Mucosa of stomach (tissue), 1 donor: ENCODE measurements around the gene GEMIN4.

Experiments
- H3K27me3 ChIP-seq: one replicate; pipeline ENCODE4 v1.7.0; 2013; ENCODE audit warnings: mild to moderate bottlenecking, low read length; ENCODE audit not compliant: control insufficient read depth, insufficient read depth
- H3K36me3 ChIP-seq: one replicate; pipeline ENCODE4 v1.7.0; 2013; ENCODE audit warnings: low read length; ENCODE audit not compliant: control insufficient read depth, insufficient read depth
- H3K4me1 ChIP-seq: one replicate; pipeline ENCODE4 v1.7.0; 2013; ENCODE audit warnings: mild to moderate bottlenecking, low read length; ENCODE audit not compliant: control insufficient read depth, insufficient read depth
- H3K4me3 ChIP-seq: one replicate; pipeline ENCODE4 v1.7.0; 2013; ENCODE audit warnings: low read length
- H3K9ac ChIP-seq: one replicate; pipeline ENCODE4 v1.7.0; 2013; ENCODE audit warnings: mild to moderate bottlenecking, low read length, moderate library complexity
- H3K9me3 ChIP-seq: one replicate; pipeline ENCODE4 v1.7.0; 2013; ENCODE audit warnings: mild to moderate bottlenecking, low read length, moderate library complexity; ENCODE audit not compliant: control insufficient read depth
- donor health status: Pancreatic carcinoma.

GEMIN4 gene

DNA sequence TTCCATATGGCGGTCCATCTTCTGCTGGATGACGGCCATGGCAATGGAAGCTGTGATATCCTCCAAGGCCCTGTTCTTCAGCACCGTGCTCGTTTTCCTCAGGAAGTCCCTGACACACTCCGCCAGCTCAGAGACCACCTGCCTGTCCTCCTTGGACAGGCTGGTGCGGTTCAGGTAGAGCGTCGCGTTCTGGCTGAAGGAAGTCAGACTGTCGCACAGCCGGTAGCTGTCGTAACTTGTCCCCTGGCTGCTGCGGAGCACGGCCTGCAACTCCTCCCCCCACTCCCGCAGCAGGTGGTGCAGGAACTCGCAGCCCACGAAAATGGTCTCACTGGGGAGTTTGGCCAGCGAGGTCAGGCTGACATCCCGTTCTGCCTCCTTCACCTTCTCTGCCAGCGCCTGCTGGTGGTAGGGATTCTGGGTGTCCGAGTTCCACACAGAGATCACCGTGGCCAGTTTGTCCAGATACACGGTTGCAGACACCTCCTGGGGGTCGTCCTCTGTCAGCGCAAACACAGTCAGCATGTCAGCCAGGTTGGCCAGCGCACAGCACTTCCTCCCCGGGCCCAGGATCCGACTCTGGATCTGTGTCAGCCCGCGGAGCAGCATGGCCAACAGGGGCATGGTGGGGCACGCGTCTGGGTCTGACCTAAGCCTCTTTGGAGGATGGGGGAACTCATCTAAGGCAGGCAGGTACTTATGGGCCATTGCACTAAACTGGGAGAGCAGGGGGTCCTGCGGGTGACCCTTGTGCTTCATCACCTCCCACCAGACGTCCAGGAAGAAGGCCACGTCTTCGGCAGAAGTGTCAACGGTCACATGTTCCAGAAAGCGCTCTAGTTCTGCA, 5.1 kb downstream of the GEMIN4 start:
- H3K9me3 ChIP-seq: no peaks in the 10 kb centered on the region
- no peak overlapping the region for H3K4me3 ChIP-seq
- no peaks in the 10 kb centered on the region for H3K27me3 ChIP-seq
- peaks cover 14% of the 10 kb centered on the region for H3K4me1 ChIP-seq
- H3K36me3 ChIP-seq: peaks cover 23% of the 10 kb centered on the region
- no peak overlapping the region for H3K9ac ChIP-seq

DNA sequence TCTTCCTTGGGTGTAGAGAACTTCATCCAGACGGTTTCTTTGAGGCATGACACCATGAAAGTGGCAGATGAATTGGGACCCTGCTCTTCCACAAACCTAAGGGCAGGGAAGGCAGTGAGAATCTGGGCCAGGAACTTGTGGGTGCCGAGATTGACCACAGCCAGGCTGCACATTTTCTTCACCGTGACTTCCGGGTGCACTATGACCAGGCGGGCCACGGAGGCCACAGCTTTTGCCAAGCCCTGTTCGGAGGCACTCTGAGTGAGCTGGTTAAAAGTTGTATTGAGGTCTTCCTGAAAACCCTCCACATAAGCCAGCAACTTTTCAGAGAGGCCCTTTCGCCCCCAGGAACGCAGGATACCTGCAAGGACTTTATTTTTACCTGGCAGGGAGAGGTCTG, 5.9 kb downstream of the GEMIN4 start:
- H3K9ac ChIP-seq: no peak overlapping the region
- H3K27me3 ChIP-seq: no peaks in the 10 kb centered on the region
- peaks cover 11% of the 10 kb centered on the region for H3K4me1 ChIP-seq
- H3K9me3 ChIP-seq: no peaks in the 10 kb centered on the region
- H3K4me3 ChIP-seq: no peak overlapping the region
- peaks cover 23% of the 10 kb centered on the region for H3K36me3 ChIP-seq

DNA sequence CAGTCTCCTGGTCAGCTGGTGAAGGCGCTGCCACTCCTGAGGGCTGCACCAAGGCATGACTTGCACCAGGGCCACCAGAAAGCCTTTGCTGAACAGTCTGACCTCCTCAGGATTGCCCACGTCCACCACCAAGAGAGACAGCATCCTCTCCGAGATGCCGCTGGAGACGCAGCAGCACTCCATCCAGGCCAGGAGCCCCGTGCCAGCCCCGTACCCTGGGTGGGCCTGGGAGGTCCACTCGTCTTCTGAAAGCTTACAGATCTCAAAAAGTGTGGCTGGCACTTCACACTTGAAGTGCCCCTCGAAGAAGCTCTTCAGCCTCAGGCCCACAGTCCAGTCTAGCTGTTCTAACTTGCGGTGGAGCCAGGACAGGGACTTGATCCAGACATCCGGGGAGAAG, 6.7 kb downstream of the GEMIN4 start:
- Histone ChIP-seq H3K9me3 (no peaks in the 10 kb centered on the region), H3K9ac (no peak overlapping the region), H3K36me3 (peaks cover 23% of the 10 kb centered on the region), H3K4me3 (no peak overlapping the region), H3K4me1 (peaks cover 3% of the 10 kb centered on the region), H3K27me3 (no peaks in the 10 kb centered on the region)

DNA sequence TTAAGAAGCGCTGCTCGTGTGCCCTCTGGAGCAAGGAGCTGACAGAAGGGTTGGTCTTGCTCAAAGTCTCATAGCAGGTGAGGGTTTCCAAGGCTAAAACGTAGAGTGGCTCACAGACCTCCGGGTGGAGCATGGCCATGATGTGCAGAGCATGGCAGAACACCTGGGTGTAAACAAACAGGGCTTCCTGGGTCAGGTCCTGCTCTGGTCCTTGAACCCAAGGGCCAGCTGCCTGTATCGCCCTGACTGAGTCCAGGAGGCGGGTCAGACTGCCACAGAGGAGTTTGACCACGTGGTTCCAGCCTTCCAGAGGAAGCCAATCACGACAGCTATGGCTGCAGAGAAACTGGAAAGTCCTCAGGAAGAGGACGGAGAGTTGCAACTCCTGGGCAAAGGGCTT, 7.1 kb downstream of the GEMIN4 start:
- no peaks in the 10 kb centered on the region for H3K4me1 ChIP-seq
- no peaks in the 10 kb centered on the region for H3K27me3 ChIP-seq
- peaks cover 27% of the 10 kb centered on the region for H3K36me3 ChIP-seq
- H3K9ac ChIP-seq: no peak overlapping the region
- no peaks in the 10 kb centered on the region for H3K9me3 ChIP-seq
- H3K4me3 ChIP-seq: no peak overlapping the region

DNA sequence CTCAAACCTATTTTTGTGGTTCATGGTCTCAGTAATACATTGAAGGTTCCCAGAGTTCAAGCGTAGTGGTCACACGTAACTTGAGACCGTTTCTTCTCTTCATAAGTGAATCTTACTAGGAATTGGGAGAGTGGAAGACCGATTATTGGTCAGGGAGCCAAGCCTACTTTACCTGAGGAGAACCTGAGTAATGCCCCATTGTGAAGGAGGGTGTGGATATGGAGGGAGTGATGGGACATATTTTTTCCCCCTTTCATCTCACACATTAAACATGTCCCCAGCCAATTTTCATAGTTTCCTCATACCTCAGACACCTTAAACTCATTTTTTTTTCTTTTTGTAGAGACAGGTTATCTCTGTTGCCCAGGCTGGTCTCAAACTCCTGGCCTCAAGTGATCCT, 8.9 kb downstream of the GEMIN4 start:
- Histone ChIP-seq H3K9ac (no peak overlapping the region), H3K27me3 (no peaks in the 10 kb centered on the region), H3K4me3 (no peak overlapping the region), H3K4me1 (no peaks in the 10 kb centered on the region), H3K9me3 (no peaks in the 10 kb centered on the region), H3K36me3 (peaks cover 27% of the 10 kb centered on the region)

DNA sequence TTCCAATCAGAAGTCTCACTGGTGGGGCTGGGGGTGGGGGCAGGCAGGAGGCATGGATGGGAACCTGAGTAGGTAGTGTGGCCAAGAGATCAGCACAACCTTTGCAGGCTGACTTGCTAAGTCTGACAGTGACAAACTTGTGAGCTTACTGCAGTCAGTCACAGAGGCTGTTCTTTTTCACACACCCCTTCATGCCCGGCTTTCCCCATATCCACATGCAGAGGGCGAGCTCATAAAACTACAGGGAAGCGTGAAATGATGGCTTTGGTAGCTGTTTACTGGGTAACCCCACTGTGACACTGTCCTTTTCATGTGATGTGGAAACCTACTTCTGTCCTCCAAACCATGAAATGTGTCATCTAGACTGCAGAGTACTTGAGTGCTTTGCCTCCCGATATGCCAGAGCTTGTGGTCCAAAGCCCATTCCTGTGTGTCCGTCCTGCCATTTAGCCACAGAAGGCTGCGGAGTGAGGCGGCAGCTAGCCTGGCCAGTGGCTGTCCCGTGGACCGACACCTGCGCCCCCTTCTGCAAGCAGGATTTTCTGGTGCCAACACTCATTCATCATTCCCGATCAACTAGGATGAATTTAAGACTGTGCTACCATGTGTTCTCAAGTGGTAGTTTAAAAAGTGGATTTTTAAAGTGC, 9.8 kb downstream of the GEMIN4 start:
- Histone ChIP-seq H3K9me3 (no peaks in the 10 kb centered on the region), H3K27me3 (no peaks in the 10 kb centered on the region), H3K36me3 (peaks cover 20% of the 10 kb centered on the region), H3K9ac (no peak overlapping the region), H3K4me1 (no peaks in the 10 kb centered on the region), H3K4me3 (no peak overlapping the region)

DNA sequence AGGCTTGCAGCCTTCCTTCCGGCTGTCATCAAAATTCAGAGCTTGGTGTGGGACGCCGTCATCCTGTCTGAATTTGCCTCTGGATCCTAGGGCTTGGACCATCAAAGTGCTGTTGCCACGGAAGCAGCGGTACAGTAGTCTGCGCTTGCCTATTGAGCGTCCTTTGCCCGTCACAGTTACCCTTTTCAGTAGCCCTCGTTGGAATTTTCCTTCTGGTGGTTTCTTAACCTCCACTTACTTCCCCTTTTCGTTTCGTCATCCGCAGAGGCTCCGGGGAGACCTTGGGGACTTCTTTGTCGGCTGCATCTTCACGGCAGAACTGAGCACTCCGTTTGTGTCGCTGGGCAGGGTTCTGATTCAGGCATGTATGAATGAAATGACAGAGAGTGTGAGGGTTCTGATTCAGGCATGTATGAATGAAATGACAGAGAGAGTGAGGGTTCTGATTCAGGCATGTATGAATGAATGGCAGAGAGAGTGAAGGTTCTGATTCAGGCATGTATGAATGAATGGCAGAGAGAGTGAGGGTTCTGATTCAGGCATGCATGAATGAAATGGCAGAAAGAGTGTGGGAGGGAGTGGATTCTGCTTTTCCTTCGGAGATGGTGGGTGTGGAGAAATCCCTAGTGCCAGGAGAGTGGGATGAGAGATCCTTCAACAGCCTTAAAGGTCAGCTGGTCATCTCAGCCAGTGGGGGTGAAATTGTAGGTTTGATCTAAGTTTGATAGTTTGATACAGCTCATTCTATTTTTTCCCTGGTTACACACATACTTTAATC, 11.6 kb downstream of the GEMIN4 start:
- H3K27me3 ChIP-seq: no peaks in the 10 kb centered on the region
- no peaks in the 10 kb centered on the region for H3K9me3 ChIP-seq
- no peak overlapping the region for H3K4me3 ChIP-seq
- peaks cover 9% of the 10 kb centered on the region for H3K36me3 ChIP-seq
- no peak overlapping the region for H3K9ac ChIP-seq
- no peaks in the 10 kb centered on the region for H3K4me1 ChIP-seq

DNA sequence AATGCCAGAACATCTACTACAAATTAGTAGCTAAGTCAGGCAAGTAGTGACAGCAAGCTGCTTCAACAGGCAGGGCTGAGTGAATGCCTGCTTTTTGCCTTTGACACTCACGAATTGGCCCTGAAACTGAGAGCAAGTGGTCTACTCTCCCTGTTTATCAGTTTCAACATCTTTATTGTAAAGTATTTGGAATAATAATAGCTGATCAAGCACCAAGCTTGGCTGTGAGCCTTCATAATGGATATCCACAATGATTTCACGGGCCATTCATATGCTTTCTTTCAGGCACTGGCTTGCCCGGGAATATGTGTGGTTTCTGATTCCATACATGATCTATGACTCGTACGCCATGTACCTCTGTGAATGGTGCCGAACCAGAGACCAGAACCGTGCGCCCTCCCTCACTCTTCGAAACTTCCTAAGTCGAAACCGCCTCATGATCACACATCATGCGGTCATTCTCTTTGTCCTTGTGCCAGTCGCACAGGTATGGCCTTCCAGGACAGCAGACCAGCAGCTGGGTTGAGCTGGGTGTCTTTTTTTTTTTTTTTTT, 14.4 kb downstream of the GEMIN4 start:
- H3K9ac ChIP-seq: no peak overlapping the region
- no peaks in the 10 kb centered on the region for H3K4me1 ChIP-seq
- peaks cover 4% of the 10 kb centered on the region for H3K36me3 ChIP-seq
- H3K9me3 ChIP-seq: no peaks in the 10 kb centered on the region
- no peaks in the 10 kb centered on the region for H3K27me3 ChIP-seq
- no peak overlapping the region for H3K4me3 ChIP-seq

DNA sequence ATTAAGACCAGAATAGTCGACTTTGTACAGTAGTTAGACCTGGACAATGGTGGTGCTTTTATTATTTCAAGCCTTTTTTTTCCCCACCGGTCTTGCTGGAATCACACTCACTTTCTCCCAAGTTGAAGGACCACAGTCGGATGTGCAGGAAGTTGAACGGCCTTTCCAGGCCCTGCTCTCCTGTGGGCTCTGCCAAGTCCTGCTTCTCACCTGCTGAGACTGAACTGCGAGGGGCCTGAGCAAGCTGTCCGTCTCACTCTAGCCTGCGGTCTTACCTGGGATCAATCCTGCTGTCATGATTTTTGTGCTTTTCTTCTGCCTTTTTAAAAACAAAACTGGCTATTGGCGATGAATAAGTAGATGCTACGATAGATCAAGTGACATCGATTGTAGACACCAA, 18.3 kb downstream of the GEMIN4 start:
- no peaks in the 10 kb centered on the region for H3K36me3 ChIP-seq
- H3K9ac ChIP-seq: peak overlapping the region; percentile 65
- no peaks in the 10 kb centered on the region for H3K9me3 ChIP-seq
- H3K27me3 ChIP-seq: no peaks in the 10 kb centered on the region
- peak overlapping the region; percentile 14 for H3K4me3 ChIP-seq
- peaks cover 16% of the 10 kb centered on the region for H3K4me1 ChIP-seq

DNA sequence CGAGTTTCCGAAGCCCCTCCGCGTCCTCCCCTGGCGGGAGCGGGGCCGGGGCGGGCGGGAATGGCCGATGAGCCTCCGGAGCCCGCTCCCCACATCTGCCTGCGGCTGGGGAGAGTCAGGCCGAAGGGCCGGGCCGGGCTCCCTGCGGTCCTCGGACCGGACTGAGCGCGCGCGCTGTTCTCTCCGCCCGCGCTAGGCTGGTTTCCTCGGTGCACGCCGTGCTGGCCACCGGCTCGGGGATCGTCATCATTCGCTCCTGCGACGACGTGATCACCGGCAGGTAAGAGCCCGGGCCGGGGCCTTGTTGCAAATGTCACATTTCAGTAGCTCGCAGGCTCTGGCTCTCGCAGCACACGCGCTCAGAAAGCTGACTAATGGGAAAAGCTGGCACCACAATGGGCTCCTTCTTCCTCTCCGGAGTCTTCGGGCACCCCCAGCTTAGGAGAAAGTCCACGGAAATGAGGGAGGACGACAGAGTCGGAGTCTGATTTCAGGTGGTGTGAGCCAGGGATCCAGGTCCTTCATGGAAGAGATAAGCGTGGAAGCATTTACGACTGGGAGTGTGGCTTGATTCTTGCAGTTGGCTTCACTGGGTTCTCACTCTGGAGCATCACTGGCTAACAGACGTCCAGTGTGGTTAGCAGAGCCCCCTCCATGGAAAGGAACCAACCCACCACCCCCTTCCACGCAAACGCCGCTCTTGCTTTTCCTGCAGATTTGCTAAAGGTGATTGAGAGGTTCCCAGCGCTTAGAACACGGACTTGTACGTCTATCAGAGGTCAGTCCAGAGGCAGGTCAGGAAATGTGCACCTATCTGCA, 19.0 kb downstream of the GEMIN4 start:
- peak overlapping the region; percentile 14 for H3K4me3 ChIP-seq
- H3K9ac ChIP-seq: peak overlapping the region; percentile 65
- peaks cover 21% of the 10 kb centered on the region for H3K4me1 ChIP-seq
- H3K27me3 ChIP-seq: no peaks in the 10 kb centered on the region
- no peaks in the 10 kb centered on the region for H3K9me3 ChIP-seq
- no peaks in the 10 kb centered on the region for H3K36me3 ChIP-seq

DNA sequence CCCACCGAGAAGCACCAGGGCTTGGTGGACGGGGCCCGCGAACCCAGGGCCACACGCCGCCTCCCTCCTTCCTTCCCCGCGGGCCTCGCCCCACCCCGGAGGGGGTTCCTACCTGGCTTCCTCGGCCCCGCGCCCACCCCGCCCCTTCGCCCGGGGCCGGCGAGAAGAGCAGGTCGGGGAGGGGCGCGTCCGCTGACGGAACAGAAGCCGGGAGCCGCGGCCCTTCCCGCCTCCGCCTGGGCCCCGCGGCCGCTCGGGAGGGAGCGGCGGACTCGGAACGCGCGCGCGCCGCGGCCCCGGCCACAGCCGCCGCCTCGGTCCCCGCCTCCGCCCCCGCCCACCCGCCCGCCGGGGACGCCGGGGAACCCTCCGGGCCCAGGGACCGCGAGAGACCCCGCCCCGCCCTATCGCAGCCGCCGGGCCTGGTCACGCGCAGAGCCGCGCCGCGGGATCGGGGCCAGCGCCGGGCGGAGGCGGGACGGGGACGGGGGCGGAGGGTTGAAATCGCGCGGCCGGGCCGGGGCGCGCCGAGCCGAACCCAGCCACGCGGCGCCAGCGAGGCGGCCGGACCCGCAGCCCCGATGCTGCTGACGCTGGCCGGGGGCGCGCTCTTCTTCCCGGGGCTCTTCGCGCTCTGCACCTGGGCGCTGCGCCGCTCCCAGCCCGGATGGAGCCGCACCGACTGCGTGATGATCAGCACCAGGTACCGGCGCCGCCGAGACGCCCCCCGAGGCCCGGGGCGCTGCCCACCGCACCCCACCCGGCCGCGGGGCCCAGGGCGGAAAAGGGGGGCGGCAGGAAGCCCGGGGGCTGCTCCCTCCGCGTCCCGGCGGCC, 19.8 kb downstream of the GEMIN4 start, which contains the start of gene TLCD3A:
TLCD3A (plus strand) TSS at position 530 of the 835 bp plus-strand sequence; CDS start at position 582, 52 bp downstream.
- Histone ChIP-seq H3K4me1 (peaks cover 21% of the 10 kb centered on the region), H3K36me3 (no peaks in the 10 kb centered on the region), H3K9me3 (no peaks in the 10 kb centered on the region), H3K4me3 (peak within 1 kb of the TSS; percentile 14), H3K27me3 (no peaks in the 10 kb centered on the region), H3K9ac (peak within 1 kb of the TSS; percentile 82)
